Esophagus squamous epithelium (tissue), 4 donors: ENCODE measurements around the gene RCAN1.

Experiments used
- POLR2A ChIP-seq, 4 donors: fragments of 450-650 bp; IDR thresholded peaks; one replicate each; pipeline ENCODE4 v1.6.1; 2017; ENCODE audit warnings: antibody characterized with exemption in 4 of 4, mild to moderate bottlenecking in 4 of 4, moderate library complexity in 3 of 4
- TF ChIP-seq, protein P1 (sequence below), 6 experiments: fragments of 450-650 bp in 4 of 6; fragments of 200-600 bp in 2 of 6; sonication (generic) in 2 of 6; IDR thresholded peaks; one replicate each; pipeline ENCODE4 v1.5.1; 2016 to 2019; ENCODE audit warnings: antibody characterized with exemption in 6 of 6, mild to moderate bottlenecking in 4 of 6, moderate library complexity in 4 of 6

DNA sequence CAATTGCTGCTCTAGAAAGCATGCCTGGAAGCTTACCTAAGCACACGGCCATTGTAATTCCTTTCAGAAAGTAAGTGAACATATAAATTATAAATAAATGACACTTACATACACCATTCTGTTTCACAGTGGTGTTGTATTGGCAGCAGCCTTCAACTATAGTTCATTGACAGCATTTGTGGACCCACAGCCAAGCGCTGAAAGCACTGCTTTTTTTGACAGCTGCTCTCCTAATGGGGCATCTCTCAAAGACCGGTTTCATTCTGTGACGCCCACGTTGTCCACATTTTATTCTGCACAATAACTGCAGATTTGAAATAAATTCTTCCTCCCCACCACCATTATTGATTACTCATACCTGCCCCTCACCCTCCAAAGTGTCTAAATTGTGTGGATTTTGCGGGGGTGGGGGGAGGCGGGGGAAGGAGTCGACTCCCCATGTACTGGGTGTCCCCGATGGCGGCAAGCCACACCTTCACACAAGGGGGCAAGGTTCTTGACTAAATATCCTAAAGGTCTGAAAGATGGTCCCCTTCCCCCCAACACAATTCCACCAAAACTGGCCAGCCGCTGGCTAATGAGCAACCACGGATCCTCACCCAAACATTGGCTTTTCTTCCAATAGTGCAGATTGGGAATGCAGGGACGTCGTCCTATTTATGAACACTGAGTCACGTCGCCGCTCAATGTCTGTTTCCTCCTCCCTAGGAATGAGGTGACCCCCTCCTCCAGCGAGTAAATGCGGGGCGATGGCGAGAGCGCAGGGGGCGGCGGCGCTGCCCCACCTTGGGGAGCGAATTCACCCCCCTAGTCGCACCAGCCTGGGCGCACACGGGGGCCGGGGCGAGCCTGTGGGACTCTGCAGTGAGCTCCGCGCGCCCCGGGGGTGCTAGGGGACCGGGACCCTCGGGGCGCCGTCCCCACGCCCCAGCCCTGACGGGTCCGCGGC, 960 bp downstream of the RCAN1 start:
- TF ChIP-seq, protein P1, sequence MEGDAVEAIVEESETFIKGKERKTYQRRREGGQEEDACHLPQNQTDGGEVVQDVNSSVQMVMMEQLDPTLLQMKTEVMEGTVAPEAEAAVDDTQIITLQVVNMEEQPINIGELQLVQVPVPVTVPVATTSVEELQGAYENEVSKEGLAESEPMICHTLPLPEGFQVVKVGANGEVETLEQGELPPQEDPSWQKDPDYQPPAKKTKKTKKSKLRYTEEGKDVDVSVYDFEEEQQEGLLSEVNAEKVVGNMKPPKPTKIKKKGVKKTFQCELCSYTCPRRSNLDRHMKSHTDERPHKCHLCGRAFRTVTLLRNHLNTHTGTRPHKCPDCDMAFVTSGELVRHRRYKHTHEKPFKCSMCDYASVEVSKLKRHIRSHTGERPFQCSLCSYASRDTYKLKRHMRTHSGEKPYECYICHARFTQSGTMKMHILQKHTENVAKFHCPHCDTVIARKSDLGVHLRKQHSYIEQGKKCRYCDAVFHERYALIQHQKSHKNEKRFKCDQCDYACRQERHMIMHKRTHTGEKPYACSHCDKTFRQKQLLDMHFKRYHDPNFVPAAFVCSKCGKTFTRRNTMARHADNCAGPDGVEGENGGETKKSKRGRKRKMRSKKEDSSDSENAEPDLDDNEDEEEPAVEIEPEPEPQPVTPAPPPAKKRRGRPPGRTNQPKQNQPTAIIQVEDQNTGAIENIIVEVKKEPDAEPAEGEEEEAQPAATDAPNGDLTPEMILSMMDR (IDR thresholded peaks at IDR 0.05): no peak
- TF ChIP-seq POLR2A (IDR thresholded peaks at IDR 0.05): no peak
